Type B pancreatic cell (in vitro differentiated cells): Measurements from ENCODE around the gene CCDC33. TPM values are rescaled to one million over a fixed set of nuclear protein-coding genes. Genes with fewer than 3 reads are reported as not detected.
"Not testable (repeated sequence)": the region's sequence is repeated elsewhere in the genome, so short reads cannot be mapped to it uniquely, and the experiment has no call there.

Experiments used
- DNase-seq: peaks from one replicate; pipeline ENCODE4 v3.0.0; 2021; ENCODE audit warnings: mixed read lengths; ENCODE audit not compliant: unreplicated experiment; ENCODE audit errors: extremely low spot score
- H3K27ac Mint-ChIP-seq: 2 replicates; pipeline ENCODE4 v1.8.0; 2021; ENCODE audit warnings: mild to moderate bottlenecking, mixed read lengths
- H3K27me3 Mint-ChIP-seq: 2 replicates; pipeline ENCODE4 v1.8.0; 2021; ENCODE audit warnings: mixed read lengths
- H3K36me3 Mint-ChIP-seq: 2 replicates; pipeline ENCODE4 v1.8.0; 2021; ENCODE audit warnings: mixed read lengths
- H3K4me1 Mint-ChIP-seq: one replicate; pipeline ENCODE4 v1.8.0; 2021; ENCODE audit warnings: mixed read lengths; ENCODE audit not compliant: unreplicated experiment
- H3K4me3 Mint-ChIP-seq: 2 replicates; pipeline ENCODE4 v1.8.0; 2021; ENCODE audit warnings: mild to moderate bottlenecking, mixed read lengths
- H3K9me3 Mint-ChIP-seq: 2 replicates; pipeline ENCODE4 v1.8.0; 2021; ENCODE audit warnings: mixed read lengths
- CTCF ChIP-seq: fragments of 200-600 bp; sonication (generic); conservative IDR thresholded peaks from 2 replicates; pipeline ENCODE4 v1.5.0; 2021; ENCODE audit warnings: antibody characterized with exemption, mild to moderate bottlenecking
- total RNA-seq: library from RNA; stranded (reverse); gene quantifications from 2 replicates; pipeline ENCODE4 v1.2.1, GENCODE V29; 2021; ENCODE audit warnings: low replicate concordance

CCDC33 gene
- total RNA-seq, 1 donor from 2014 or later: 5.0 TPM

- peaks cover 11% of the 10 kb centered on the region for H3K9me3 Mint-ChIP-seq
- H3K4me3 Mint-ChIP-seq: no peak overlapping the region
- no peak for TF ChIP-seq CTCF
- H3K4me1 Mint-ChIP-seq: peaks cover 15% of the 10 kb centered on the region
- DNase-seq: no peak
- peaks cover 12% of the 10 kb centered on the region for H3K27me3 Mint-ChIP-seq
- no peak overlapping the region for H3K27ac Mint-ChIP-seq
- no peaks in the 10 kb centered on the region for H3K36me3 Mint-ChIP-seq
Observed at GRCh38 chr15:74350295-74351275, 114.5 kb downstream of the CCDC33 start.

- Mint-ChIP-seq H3K27ac (no peak overlapping the region), H3K4me1 (peaks cover 13% of the 10 kb centered on the region), H3K4me3 (no peak overlapping the region), H3K36me3 (no peaks in the 10 kb centered on the region), H3K27me3 (peaks cover 15% of the 10 kb centered on the region), H3K9me3 (peaks cover 11% of the 10 kb centered on the region)
- no peak for TF ChIP-seq CTCF
- DNase-seq: no peak
Observed at GRCh38 chr15:74351670-74352069, 115.5 kb downstream of the CCDC33 start.

GRCh38 chr15:74352393-74352910 lies 116.3 kb downstream of the CCDC33 start:
- H3K27me3 Mint-ChIP-seq: peaks cover 15% of the 10 kb centered on the region
- DNase-seq: no peak
- H3K4me3 Mint-ChIP-seq: no peak overlapping the region
- H3K9me3 Mint-ChIP-seq: peaks cover 11% of the 10 kb centered on the region
- TF ChIP-seq CTCF: no peak
- no peak overlapping the region for H3K27ac Mint-ChIP-seq
- peaks cover 13% of the 10 kb centered on the region for H3K4me1 Mint-ChIP-seq
- H3K36me3 Mint-ChIP-seq: no peaks in the 10 kb centered on the region

- H3K4me3 Mint-ChIP-seq, H3K36me3 Mint-ChIP-seq, DNase-seq, H3K4me1 Mint-ChIP-seq, H3K27ac Mint-ChIP-seq: not testable (repeated sequence)
- Mint-ChIP-seq H3K9me3 (peaks cover 11% of the 10 kb centered on the region), H3K27me3 (peaks cover 15% of the 10 kb centered on the region)
Observed at GRCh38 chr15:74353992-74354391, 117.9 kb downstream of the CCDC33 start.

GRCh38 chr15:74356050-74356449 lies 119.9 kb downstream of the CCDC33 start:
- not testable (repeated sequence) for H3K36me3 Mint-ChIP-seq, DNase-seq, H3K4me1 Mint-ChIP-seq, H3K27ac Mint-ChIP-seq, H3K4me3 Mint-ChIP-seq
- Mint-ChIP-seq H3K27me3 (peaks cover 15% of the 10 kb centered on the region), H3K9me3 (peaks cover 11% of the 10 kb centered on the region)

GRCh38 chr15:74357514-74357913 lies 121.4 kb downstream of the CCDC33 start:
- not testable (repeated sequence) for H3K4me1 Mint-ChIP-seq, DNase-seq

GRCh38 chr15:74359376-74359775 lies 123.2 kb downstream of the CCDC33 start:
- H3K9me3 Mint-ChIP-seq, H3K27ac Mint-ChIP-seq, H3K4me3 Mint-ChIP-seq, DNase-seq, H3K36me3 Mint-ChIP-seq, H3K4me1 Mint-ChIP-seq: not testable (repeated sequence)
- H3K27me3 Mint-ChIP-seq: peaks cover 20% of the 10 kb centered on the region

More at GRCh38 chr15:74357514-74357913, 121.4 kb downstream of the CCDC33 start:
- H3K4me3 Mint-ChIP-seq, H3K27ac Mint-ChIP-seq, H3K36me3 Mint-ChIP-seq: not testable (repeated sequence)
- Mint-ChIP-seq H3K27me3 (peaks cover 19% of the 10 kb centered on the region), H3K9me3 (peaks cover 11% of the 10 kb centered on the region)

- DNase-seq, H3K27ac Mint-ChIP-seq, H3K4me3 Mint-ChIP-seq, H3K9me3 Mint-ChIP-seq, H3K4me1 Mint-ChIP-seq, H3K36me3 Mint-ChIP-seq: not testable (repeated sequence)
- H3K27me3 Mint-ChIP-seq: peaks cover 14% of the 10 kb centered on the region
Observed at GRCh38 chr15:74360855-74361254, 124.7 kb downstream of the CCDC33 start.
